Left lung (tissue), 10 donors: Measurements from ENCODE around the gene PGBD2. TPM values are rescaled to one million over a fixed set of nuclear protein-coding genes. Genes with fewer than 3 reads are reported as not detected.
"Not testable (repeated sequence)": the region's sequence is repeated elsewhere in the genome, so short reads cannot be mapped to it uniquely, and the experiment has no call there.

Source experiments
- ATAC-seq: fragments of 200-7000 bp; cut with Tn5 transposase; one replicate; pipeline ENCODE4 v1.9.1; 2020; ENCODE audit warnings: moderate library complexity
- DNase-seq, 4 donors: peaks; one replicate each; pipeline ENCODE4 v3.0.0-alpha.2; 2013 to 2020
- H3K27ac ChIP-seq, 2 donors: fragments of 200-600 bp; sonication (generic) in 1 of 2; one replicate each; pipeline versions ENCODE4 v1.5.0 to v1.8.0; 2020 to 2021
- H3K27me3 ChIP-seq, 2 donors: fragments of 200-600 bp; sonication (generic) in 1 of 2; one replicate each; pipeline versions ENCODE4 v1.5.0 to v1.8.0; 2020 to 2021
- H3K36me3 ChIP-seq, 2 donors: fragments of 200-600 bp; sonication (generic) in 1 of 2; one replicate each; pipeline versions ENCODE4 v1.5.0 to v1.8.0; 2020 to 2021
- H3K4me1 ChIP-seq, 2 donors: fragments of 200-600 bp; one replicate each; pipeline ENCODE4 v1.8.0; 2021
- H3K4me3 ChIP-seq, 2 donors: fragments of 200-600 bp; sonication (generic) in 1 of 2; one replicate each; pipeline versions ENCODE4 v1.5.0 to v1.8.0; 2020 to 2021; ENCODE audit warnings: mild to moderate bottlenecking in 1 of 2
- H3K9me3 ChIP-seq, 2 donors: fragments of 200-600 bp; sonication (generic) in 1 of 2; one replicate each; pipeline versions ENCODE4 v1.5.0 to v1.8.0; 2020 to 2021
- CTCF ChIP-seq, 2 donors: fragments of 200-600 bp; sonication (generic) in 1 of 2; IDR thresholded peaks; one replicate each; pipeline versions ENCODE4 v1.5.0 to v1.8.0; 2021; ENCODE audit warnings: antibody characterized with exemption in 2 of 2
- intact Hi-C, 2 donors: fragments of 100-400 bp; cut with DNase I; formaldehyde crosslinking; loops; one replicate each; pipeline versions ENCODE4 v1.11.2 to v1.14.2; 2022
- polyA plus RNA-seq, 6 donors: library from polyadenylated mRNA; unstranded; fragments of 120-200 nt; gene quantifications; one replicate each; pipeline ENCODE4 v1.2.1, GENCODE V29; 2013; ENCODE audit not compliant: insufficient read length in 6 of 6
- total RNA-seq, 2 donors: library from RNA; stranded (reverse); fragmentation: NEBNext Ultra II Directional; extraction: Animal tissue kit (Norgen Biotek cat#: 25700); gene quantifications; one replicate each; pipeline ENCODE4 v1.2.1, GENCODE V29; 2021
- donor health status: DM: no; HTN: yes; CAD: no.
- donor health status: DM: no; HTN: no; CAD: no.

The PGBD2 gene
- total and polyA plus RNA-seq, 8 donors: 7.0 to 12.7 (median 12.0) TPM

GRCh38 chr1:248926401-248927182 lies 20.6 kb downstream of the PGBD2 start:
- Histone ChIP-seq H3K4me1 (peaks cover 0 to 16% of the 10 kb centered on the region in 2 donors), H3K27me3 (no peaks in the 10 kb centered on the region), H3K36me3 (peaks cover 0 to 5% of the 10 kb centered on the region in 2 donors), H3K27ac (no peak overlapping the region), H3K4me3 (no peak overlapping the region), H3K9me3 (no peaks in the 10 kb centered on the region)
- TF ChIP-seq CTCF (IDR thresholded peaks at IDR 0.05): no peak
- no peak for ATAC-seq
- intact Hi-C loops: no loop called here
- DNase-seq: no peak

- H3K27ac ChIP-seq, ATAC-seq, intact Hi-C loops, H3K27me3 ChIP-seq, H3K36me3 ChIP-seq, H3K9me3 ChIP-seq, H3K4me3 ChIP-seq, DNase-seq: not testable (repeated sequence)
- peaks cover 0 to 16% of the 10 kb centered on the region in 2 donors for H3K4me1 ChIP-seq
Measured at GRCh38 chr1:248927283-248927682, 21.2 kb downstream of the PGBD2 start.

- H3K27me3 ChIP-seq, intact Hi-C loops, H3K36me3 ChIP-seq, H3K27ac ChIP-seq, DNase-seq, H3K9me3 ChIP-seq, H3K4me3 ChIP-seq, ATAC-seq: not testable (repeated sequence)
- H3K4me1 ChIP-seq: peaks cover 0 to 16% of the 10 kb centered on the region in 2 donors
Measured at GRCh38 chr1:248928122-248928521, 22.1 kb downstream of the PGBD2 start.

- H3K9me3 ChIP-seq, intact Hi-C loops, DNase-seq, H3K36me3 ChIP-seq, H3K27ac ChIP-seq, H3K4me3 ChIP-seq, ATAC-seq, H3K27me3 ChIP-seq, H3K4me1 ChIP-seq: not testable (repeated sequence)
Measured at GRCh38 chr1:248930037-248930436, 24.0 kb downstream of the PGBD2 start.

GRCh38 chr1:248938173-248938809 lies 32.3 kb downstream of the PGBD2 start:
- H3K27ac ChIP-seq, DNase-seq, ATAC-seq, intact Hi-C loops, H3K36me3 ChIP-seq, H3K4me3 ChIP-seq, H3K4me1 ChIP-seq, H3K9me3 ChIP-seq, H3K27me3 ChIP-seq: not testable (repeated sequence)

- H3K4me3 ChIP-seq, ATAC-seq, H3K36me3 ChIP-seq, H3K4me1 ChIP-seq, H3K27ac ChIP-seq, DNase-seq, intact Hi-C loops, H3K9me3 ChIP-seq, H3K27me3 ChIP-seq: not testable (repeated sequence)
Measured at GRCh38 chr1:248944134-248944999, 38.3 kb downstream of the PGBD2 start.

GRCh38 chr1:248945000-248945423 lies 39.0 kb downstream of the PGBD2 start:
- H3K27ac ChIP-seq, H3K4me3 ChIP-seq, intact Hi-C loops, H3K36me3 ChIP-seq, H3K27me3 ChIP-seq, H3K9me3 ChIP-seq, ATAC-seq, H3K4me1 ChIP-seq, DNase-seq: not testable (repeated sequence)

- peak in 2 of 4 donors; percentile 33 to 66 for DNase-seq
- H3K36me3 ChIP-seq, intact Hi-C loops, H3K4me1 ChIP-seq, H3K9me3 ChIP-seq, H3K4me3 ChIP-seq, H3K27me3 ChIP-seq, H3K27ac ChIP-seq: not testable (repeated sequence)
- peak; percentile 66 for ATAC-seq
Measured at GRCh38 chr1:248945453-248945852, 39.4 kb downstream of the PGBD2 start.

GRCh38 chr1:248945856-248946416 lies 39.9 kb downstream of the PGBD2 start:
- H3K4me3 ChIP-seq, H3K9me3 ChIP-seq, DNase-seq, H3K27ac ChIP-seq, H3K27me3 ChIP-seq, intact Hi-C loops, H3K4me1 ChIP-seq, H3K36me3 ChIP-seq: not testable (repeated sequence)
- peak; percentile 65 for ATAC-seq
